GM12892 (cell line): ENCODE data around the gene NUBPL.

Source experiments
- POLR2A ChIP-seq: IDR thresholded peaks from 2 replicates; pipeline ENCODE4 v1.6.1; 2011; ENCODE audit warnings: low read depth, low read length, control low read depth
- POLR2AphosphoS5 ChIP-seq: IDR thresholded peaks from 2 replicates; pipeline ENCODE4 v1.6.1; 2011; ENCODE audit warnings: low read depth, low read length, control low read depth
- TAF1 ChIP-seq: IDR thresholded peaks from 2 replicates; pipeline ENCODE4 v1.6.1; 2011; ENCODE audit warnings: low read depth, mild to moderate bottlenecking, control low read depth, low read length, borderline replicate concordance

GRCh38 chr14:31677052-31677451 lies 115.8 kb downstream of the NUBPL start:
- no peak for TF ChIP-seq POLR2AphosphoS5
- TF ChIP-seq TAF1, result no peak
- no peak for TF ChIP-seq POLR2A
